GM12878 (cell line): ENCODE data around the gene SEPTIN1. TPM values are rescaled to one million over a fixed set of nuclear protein-coding genes. Genes with fewer than 3 reads are reported as not detected.

Source experiments
- CBX3 ChIP-seq: fragments of 200-600 bp; sonication (generic); IDR thresholded peaks from 2 replicates; pipeline ENCODE4 v1.6.1; 2016; ENCODE audit warnings: low read depth, borderline replicate concordance
- CHD2 ChIP-seq: IDR thresholded peaks from 2 replicates; pipeline ENCODE4 v1.6.1; 2011; ENCODE audit warnings: low read depth, low read length, improper control_type of control experiment, borderline replicate concordance
- FOXM1 ChIP-seq: IDR thresholded peaks from 2 replicates; pipeline ENCODE4 v1.6.1; 2012; ENCODE audit warnings: low read depth, mild to moderate bottlenecking, inconsistent platforms, low read length, moderate library complexity
- KAT2A ChIP-seq: conservative IDR thresholded peaks from 2 replicates; pipeline ENCODE4 v1.6.1; 2011; ENCODE audit warnings: low read depth, low read length; ENCODE audit not compliant: control insufficient read depth
- KLF5 ChIP-seq: fragments of 450-650 bp; IDR thresholded peaks from 2 replicates; pipeline ENCODE4 v1.6.1; 2014; ENCODE audit warnings: mild to moderate bottlenecking; ENCODE audit not compliant: partially characterized antibody
- LARP7 ChIP-seq: fragments of 450-650 bp; IDR thresholded peaks from 2 replicates; pipeline ENCODE4 v1.6.1; 2017; ENCODE audit warnings: mild to moderate bottlenecking
- POLR2AphosphoS2 ChIP-seq: IDR thresholded peaks from 2 replicates; pipeline ENCODE4 v1.6.1; 2011; ENCODE audit warnings: low read depth, mild to moderate bottlenecking, low read length, improper control_type of control experiment, moderate library complexity
- RFX5 ChIP-seq: IDR thresholded peaks from 2 replicates; pipeline ENCODE4 v1.6.1; 2011; ENCODE audit warnings: low read depth, low read length, improper control_type of control experiment
- SIN3A ChIP-seq: IDR thresholded peaks from 2 replicates; pipeline ENCODE4 v1.6.1; 2012; ENCODE audit warnings: low read depth, low read length, improper control_type of control experiment
- TAF1 ChIP-seq: IDR thresholded peaks from 2 replicates; pipeline ENCODE4 v1.6.1; 2011; ENCODE audit warnings: mild to moderate bottlenecking, low read depth, low read length, borderline replicate concordance
- TCF3 ChIP-seq: IDR thresholded peaks from 2 replicates; pipeline ENCODE4 v1.6.1; 2012; ENCODE audit warnings: low read depth, mild to moderate bottlenecking, low read length, borderline replicate concordance; ENCODE audit not compliant: insufficient read depth
- TCF7 ChIP-seq: IDR thresholded peaks from 2 replicates; pipeline ENCODE4 v1.6.1; 2014; ENCODE audit warnings: antibody characterized with exemption, borderline replicate concordance
- WRNIP1 ChIP-seq: IDR thresholded peaks from 2 replicates; pipeline ENCODE4 v1.6.1; 2011; ENCODE audit warnings: low read depth, low read length, improper control_type of control experiment, borderline replicate concordance
- polyA plus RNA-seq, 11 experiments: library from polyadenylated mRNA; depleted of rRNA in 4 of 11; unstranded in 6 of 11; stranded (reverse) in 5 of 11; fragments of >200 nt; fragmentation: Nextera tagmentation in 4 of 11; fragmentation: Illumina TruSeq in 1 of 11; extraction: Ambion mirVana in 4 of 11; extraction: Trizol in 1 of 11; gene quantifications; 1 replicate in 1 of 11; 2 replicates in 10 of 11; pipeline versions ENCODE4 v1.2.1 to v1.2.3, GENCODE V29; 2011 to 2016; ENCODE audit warnings: inconsistent platforms in 2 of 11, missing spikeins in 2 of 11, low read depth in 1 of 11
- total RNA-seq, 4 experiments: library from RNA; depleted of rRNA in 3 of 4; stranded (reverse); fragments of >200 nt in 3 of 4; fragmentation: Illumina TruSeq in 1 of 4; extraction: Trizol in 1 of 4; gene quantifications; 2 replicates each; pipeline versions ENCODE4 v1.2.1 to v1.2.3, GENCODE V29; 2013 to 2021
- TF ChIP-seq, protein P1 (sequence below): fragments of 450-650 bp; IDR thresholded peaks from 2 replicates; pipeline ENCODE4 v1.6.1; 2017; ENCODE audit warnings: borderline replicate concordance
- TF ChIP-seq, protein P2 (sequence below): fragments of 450-650 bp; IDR thresholded peaks from 2 replicates; pipeline ENCODE4 v1.6.1; 2016; ENCODE audit warnings: mild to moderate bottlenecking
- TF ChIP-seq, protein P3 (sequence below): fragments of 450-650 bp; IDR thresholded peaks from 2 replicates; pipeline ENCODE4 v1.6.1; 2016; ENCODE audit warnings: mild to moderate bottlenecking, moderate library complexity, borderline replicate concordance
- TF ChIP-seq, protein P4 (sequence below): fragments of 450-650 bp; IDR thresholded peaks from 2 replicates; pipeline ENCODE4 v1.6.1; 2017; ENCODE audit warnings: mild to moderate bottlenecking, moderate library complexity

Gene SEPTIN1
- total and polyA plus RNA-seq, 10 of the 15 experiments (the other 5 are each of a cell fraction or from before 2014, with no cell fraction given): 2.8 to 153 (median 94.1) TPM

DNA sequence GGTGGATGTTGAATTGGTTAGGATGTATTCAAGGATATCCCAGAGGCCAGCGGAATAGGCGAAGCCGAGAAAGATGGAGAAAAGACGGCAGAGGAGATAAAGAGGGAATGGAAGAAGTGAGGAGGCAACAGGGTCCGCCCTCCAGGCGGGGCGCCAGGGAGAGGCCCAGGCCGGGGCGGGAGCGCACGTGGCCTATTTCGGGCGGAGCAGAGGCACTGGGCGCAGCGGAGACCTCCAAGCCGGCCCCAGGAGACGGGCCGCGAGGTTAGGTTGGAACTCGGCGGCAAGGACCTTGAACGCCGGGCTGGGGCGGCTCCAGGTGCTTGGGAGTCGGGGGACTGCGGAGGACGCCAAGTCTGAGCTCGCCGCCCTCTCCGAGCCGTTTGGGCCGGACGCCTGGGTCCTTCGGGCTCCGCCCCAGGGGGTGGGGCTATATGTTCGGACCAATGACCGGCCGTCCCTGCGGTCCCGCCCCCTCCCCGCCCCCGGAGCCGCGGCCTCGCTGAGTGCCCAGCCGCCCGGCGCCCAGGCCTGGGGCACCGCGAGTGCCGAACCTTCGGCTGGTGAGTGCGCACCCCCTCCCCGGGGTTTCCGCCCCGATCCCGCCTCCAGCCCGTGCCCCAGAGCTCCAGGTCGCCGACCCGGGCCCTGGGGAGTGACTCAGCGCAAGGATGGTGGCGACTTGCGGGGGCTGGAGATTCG, 24.9 kb upstream of the SEPTIN1 start, which contains the start of gene ZNF771 (continued):
- TF ChIP-seq, protein P1, sequence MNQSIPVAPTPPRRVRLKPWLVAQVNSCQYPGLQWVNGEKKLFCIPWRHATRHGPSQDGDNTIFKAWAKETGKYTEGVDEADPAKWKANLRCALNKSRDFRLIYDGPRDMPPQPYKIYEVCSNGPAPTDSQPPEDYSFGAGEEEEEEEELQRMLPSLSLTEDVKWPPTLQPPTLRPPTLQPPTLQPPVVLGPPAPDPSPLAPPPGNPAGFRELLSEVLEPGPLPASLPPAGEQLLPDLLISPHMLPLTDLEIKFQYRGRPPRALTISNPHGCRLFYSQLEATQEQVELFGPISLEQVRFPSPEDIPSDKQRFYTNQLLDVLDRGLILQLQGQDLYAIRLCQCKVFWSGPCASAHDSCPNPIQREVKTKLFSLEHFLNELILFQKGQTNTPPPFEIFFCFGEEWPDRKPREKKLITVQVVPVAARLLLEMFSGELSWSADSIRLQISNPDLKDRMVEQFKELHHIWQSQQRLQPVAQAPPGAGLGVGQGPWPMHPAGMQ: no peak
- TF ChIP-seq TCF7 (no peak), CHD2 (no peak), TCF3 (no peak), LARP7 (peak; percentile 56; the same call in 1 of the 2 replicates), CBX3 (no peak), WRNIP1 (no peak), KAT2A (no peak), KLF5 (no peak), SIN3A (0 out of 2 replicates have a peak, but pooled peaks have one; percentile 32), POLR2AphosphoS2 (no peak), TAF1 (peak; percentile 71; the same call in 1 of the 2 replicates), FOXM1 (no peak), RFX5 (no peak)
- TF ChIP-seq, protein P2, sequence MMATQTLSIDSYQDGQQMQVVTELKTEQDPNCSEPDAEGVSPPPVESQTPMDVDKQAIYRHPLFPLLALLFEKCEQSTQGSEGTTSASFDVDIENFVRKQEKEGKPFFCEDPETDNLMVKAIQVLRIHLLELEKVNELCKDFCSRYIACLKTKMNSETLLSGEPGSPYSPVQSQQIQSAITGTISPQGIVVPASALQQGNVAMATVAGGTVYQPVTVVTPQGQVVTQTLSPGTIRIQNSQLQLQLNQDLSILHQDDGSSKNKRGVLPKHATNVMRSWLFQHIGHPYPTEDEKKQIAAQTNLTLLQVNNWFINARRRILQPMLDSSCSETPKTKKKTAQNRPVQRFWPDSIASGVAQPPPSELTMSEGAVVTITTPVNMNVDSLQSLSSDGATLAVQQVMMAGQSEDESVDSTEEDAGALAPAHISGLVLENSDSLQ: no peak
- TF ChIP-seq, protein P3, sequence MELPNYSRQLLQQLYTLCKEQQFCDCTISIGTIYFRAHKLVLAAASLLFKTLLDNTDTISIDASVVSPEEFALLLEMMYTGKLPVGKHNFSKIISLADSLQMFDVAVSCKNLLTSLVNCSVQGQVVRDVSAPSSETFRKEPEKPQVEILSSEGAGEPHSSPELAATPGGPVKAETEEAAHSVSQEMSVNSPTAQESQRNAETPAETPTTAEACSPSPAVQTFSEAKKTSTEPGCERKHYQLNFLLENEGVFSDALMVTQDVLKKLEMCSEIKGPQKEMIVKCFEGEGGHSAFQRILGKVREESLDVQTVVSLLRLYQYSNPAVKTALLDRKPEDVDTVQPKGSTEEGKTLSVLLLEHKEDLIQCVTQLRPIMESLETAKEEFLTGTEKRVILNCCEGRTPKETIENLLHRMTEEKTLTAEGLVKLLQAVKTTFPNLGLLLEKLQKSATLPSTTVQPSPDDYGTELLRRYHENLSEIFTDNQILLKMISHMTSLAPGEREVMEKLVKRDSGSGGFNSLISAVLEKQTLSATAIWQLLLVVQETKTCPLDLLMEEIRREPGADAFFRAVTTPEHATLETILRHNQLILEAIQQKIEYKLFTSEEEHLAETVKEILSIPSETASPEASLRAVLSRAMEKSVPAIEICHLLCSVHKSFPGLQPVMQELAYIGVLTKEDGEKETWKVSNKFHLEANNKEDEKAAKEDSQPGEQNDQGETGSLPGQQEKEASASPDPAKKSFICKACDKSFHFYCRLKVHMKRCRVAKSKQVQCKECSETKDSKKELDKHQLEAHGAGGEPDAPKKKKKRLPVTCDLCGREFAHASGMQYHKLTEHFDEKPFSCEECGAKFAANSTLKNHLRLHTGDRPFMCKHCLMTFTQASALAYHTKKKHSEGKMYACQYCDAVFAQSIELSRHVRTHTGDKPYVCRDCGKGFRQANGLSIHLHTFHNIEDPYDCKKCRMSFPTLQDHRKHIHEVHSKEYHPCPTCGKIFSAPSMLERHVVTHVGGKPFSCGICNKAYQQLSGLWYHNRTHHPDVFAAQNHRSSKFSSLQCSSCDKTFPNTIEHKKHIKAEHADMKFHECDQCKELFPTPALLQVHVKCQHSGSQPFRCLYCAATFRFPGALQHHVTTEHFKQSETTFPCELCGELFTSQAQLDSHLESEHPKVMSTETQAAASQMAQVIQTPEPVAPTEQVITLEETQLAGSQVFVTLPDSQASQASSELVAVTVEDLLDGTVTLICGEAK: no peak
- TF ChIP-seq, protein P4, sequence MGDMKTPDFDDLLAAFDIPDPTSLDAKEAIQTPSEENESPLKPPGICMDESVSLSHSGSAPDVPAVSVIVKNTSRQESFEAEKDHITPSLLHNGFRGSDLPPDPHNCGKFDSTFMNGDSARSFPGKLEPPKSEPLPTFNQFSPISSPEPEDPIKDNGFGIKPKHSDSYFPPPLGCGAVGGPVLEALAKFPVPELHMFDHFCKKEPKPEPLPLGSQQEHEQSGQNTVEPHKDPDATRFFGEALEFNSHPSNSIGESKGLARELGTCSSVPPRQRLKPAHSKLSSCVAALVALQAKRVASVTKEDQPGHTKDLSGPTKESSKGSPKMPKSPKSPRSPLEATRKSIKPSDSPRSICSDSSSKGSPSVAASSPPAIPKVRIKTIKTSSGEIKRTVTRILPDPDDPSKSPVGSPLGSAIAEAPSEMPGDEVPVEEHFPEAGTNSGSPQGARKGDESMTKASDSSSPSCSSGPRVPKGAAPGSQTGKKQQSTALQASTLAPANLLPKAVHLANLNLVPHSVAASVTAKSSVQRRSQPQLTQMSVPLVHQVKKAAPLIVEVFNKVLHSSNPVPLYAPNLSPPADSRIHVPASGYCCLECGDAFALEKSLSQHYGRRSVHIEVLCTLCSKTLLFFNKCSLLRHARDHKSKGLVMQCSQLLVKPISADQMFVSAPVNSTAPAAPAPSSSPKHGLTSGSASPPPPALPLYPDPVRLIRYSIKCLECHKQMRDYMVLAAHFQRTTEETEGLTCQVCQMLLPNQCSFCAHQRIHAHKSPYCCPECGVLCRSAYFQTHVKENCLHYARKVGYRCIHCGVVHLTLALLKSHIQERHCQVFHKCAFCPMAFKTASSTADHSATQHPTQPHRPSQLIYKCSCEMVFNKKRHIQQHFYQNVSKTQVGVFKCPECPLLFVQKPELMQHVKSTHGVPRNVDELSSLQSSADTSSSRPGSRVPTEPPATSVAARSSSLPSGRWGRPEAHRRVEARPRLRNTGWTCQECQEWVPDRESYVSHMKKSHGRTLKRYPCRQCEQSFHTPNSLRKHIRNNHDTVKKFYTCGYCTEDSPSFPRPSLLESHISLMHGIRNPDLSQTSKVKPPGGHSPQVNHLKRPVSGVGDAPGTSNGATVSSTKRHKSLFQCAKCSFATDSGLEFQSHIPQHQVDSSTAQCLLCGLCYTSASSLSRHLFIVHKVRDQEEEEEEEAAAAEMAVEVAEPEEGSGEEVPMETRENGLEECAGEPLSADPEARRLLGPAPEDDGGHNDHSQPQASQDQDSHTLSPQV: no peak
